Endothelial cell of umbilical vein (primary cell): ENCODE results near the gene ARHGEF28.

Experiments
- CTCF ChIP-seq, 2 donors: IDR thresholded peaks; 1 replicate in 1 of 2; 2 replicates in 1 of 2; pipeline ENCODE4 v1.5.1; 2011; ENCODE audit warnings: low read length in 2 of 2, mild to moderate bottlenecking in 2 of 2, moderate library complexity in 2 of 2, control low read depth in 1 of 2, inconsistent platforms in 1 of 2, low read depth in 1 of 2; ENCODE audit not compliant: insufficient read depth in 1 of 2; ENCODE audit errors: extremely low read depth in 1 of 2
- JUN ChIP-seq: IDR thresholded peaks from 2 replicates; pipeline ENCODE4 v1.6.1; 2011; ENCODE audit warnings: borderline replicate concordance, low read depth; ENCODE audit not compliant: insufficient read length, insufficient read depth
- POLR2AphosphoS5 ChIP-seq: IDR thresholded peaks from 2 replicates; pipeline ENCODE4 v1.6.1; 2012; ENCODE audit warnings: low read depth, mild to moderate bottlenecking, control low read depth, low read length, moderate library complexity; ENCODE audit not compliant: insufficient read depth

- TF ChIP-seq JUN (no peak), CTCF (IDR thresholded peaks at IDR 0.05; ENCODE audit: extremely low read depth in 1 of 2, insufficient read depth in 1 of 2, low read depth in 1 of 2, low read length in 2 of 2) (no peak), POLR2AphosphoS5 (no peak)
Measured at GRCh38 chr5:73900566-73900965, 274.6 kb downstream of the ARHGEF28 start.
